ENCODE data around the gene FOLR3.

DNA sequence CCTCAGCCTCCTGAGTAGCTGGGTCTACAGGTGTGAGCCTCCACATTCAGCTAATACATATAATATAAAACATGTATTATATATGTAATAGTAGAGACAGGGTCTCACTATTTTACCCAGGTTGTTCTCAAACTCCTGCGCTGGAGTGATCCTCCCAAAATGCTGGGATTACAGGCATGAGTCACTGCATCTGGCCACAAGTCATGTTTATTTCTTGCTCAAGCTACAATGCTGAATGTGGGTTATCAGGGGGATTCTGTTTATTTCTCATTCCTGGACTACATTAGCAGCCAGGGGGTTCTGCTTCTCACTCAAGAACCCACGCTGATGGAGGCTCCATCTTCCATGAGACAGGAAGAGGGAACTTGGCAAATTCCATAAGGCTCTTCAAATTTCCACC lies 24.8 kb downstream of the FOLR3 start:
- TF ChIP-seq, protein P1, sequence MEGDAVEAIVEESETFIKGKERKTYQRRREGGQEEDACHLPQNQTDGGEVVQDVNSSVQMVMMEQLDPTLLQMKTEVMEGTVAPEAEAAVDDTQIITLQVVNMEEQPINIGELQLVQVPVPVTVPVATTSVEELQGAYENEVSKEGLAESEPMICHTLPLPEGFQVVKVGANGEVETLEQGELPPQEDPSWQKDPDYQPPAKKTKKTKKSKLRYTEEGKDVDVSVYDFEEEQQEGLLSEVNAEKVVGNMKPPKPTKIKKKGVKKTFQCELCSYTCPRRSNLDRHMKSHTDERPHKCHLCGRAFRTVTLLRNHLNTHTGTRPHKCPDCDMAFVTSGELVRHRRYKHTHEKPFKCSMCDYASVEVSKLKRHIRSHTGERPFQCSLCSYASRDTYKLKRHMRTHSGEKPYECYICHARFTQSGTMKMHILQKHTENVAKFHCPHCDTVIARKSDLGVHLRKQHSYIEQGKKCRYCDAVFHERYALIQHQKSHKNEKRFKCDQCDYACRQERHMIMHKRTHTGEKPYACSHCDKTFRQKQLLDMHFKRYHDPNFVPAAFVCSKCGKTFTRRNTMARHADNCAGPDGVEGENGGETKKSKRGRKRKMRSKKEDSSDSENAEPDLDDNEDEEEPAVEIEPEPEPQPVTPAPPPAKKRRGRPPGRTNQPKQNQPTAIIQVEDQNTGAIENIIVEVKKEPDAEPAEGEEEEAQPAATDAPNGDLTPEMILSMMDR (IDR thresholded peaks at IDR 0.05; ENCODE audit: insufficient read depth, low read depth, low read length): no peak
- TF ChIP-seq EZH2 (IDR thresholded peaks at IDR 0.05; ENCODE audit: insufficient read depth, low read length): no peak

All from astrocyte (in vitro differentiated cells and primary cell).